Liver (tissue), 9 donors: Measurements from ENCODE around the gene TERT. TPM values are rescaled to one million over a fixed set of nuclear protein-coding genes. Genes with fewer than 3 reads are reported as not detected.

ENCODE experiments used
- DNase-seq: peaks from one replicate; pipeline ENCODE4 v3.0.0-alpha.2; 2017; ENCODE audit warnings: low spot score
- H3K27ac ChIP-seq, 2 donors: one replicate each; pipeline ENCODE4 v1.7.0; 2013; ENCODE audit warnings: inconsistent platforms in 2 of 2, low read length in 2 of 2, control low read depth in 1 of 2, low read depth in 1 of 2, mild to moderate bottlenecking in 1 of 2
- H3K27me3 ChIP-seq, 4 donors: one replicate each; pipeline versions ENCODE4 v1.6.1 to v1.7.0; 2013; ENCODE audit warnings: low read length in 3 of 4, inconsistent platforms in 1 of 4, mild to moderate bottlenecking in 1 of 4, moderate library complexity in 1 of 4; ENCODE audit not compliant: control insufficient read depth in 4 of 4, insufficient read depth in 4 of 4
- H3K36me3 ChIP-seq, 4 donors: one replicate each; pipeline versions ENCODE4 v1.6.1 to v1.7.0; 2013; ENCODE audit warnings: low read length in 3 of 4, mild to moderate bottlenecking in 3 of 4, low read depth in 1 of 4, moderate library complexity in 1 of 4; ENCODE audit not compliant: control insufficient read depth in 4 of 4, insufficient read depth in 3 of 4
- H3K4me1 ChIP-seq, 4 donors: one replicate each; pipeline versions ENCODE4 v1.6.1 to v1.7.0; 2013; ENCODE audit warnings: low read length in 3 of 4, mild to moderate bottlenecking in 3 of 4, moderate library complexity in 1 of 4; ENCODE audit not compliant: control insufficient read depth in 4 of 4, insufficient read depth in 4 of 4
- H3K4me3 ChIP-seq, 3 donors: one replicate each; pipeline versions ENCODE4 v1.6.1 to v1.7.0; 2013; ENCODE audit warnings: low read length in 3 of 3, control low read depth in 1 of 3, low read depth in 1 of 3, mild to moderate bottlenecking in 1 of 3
- H3K9ac ChIP-seq, 2 donors: one replicate each; pipeline ENCODE4 v1.7.0; 2013; ENCODE audit warnings: low read length in 2 of 2, mild to moderate bottlenecking in 2 of 2, moderate library complexity in 2 of 2, control low read depth in 1 of 2, low read depth in 1 of 2
- H3K9me3 ChIP-seq, 4 donors: one replicate each; pipeline versions ENCODE4 v1.6.1 to v1.7.0; 2013; ENCODE audit warnings: low read length in 3 of 4; ENCODE audit not compliant: control insufficient read depth in 4 of 4
- EGR1 ChIP-seq, 2 donors: IDR thresholded peaks; 2 replicates each; pipeline ENCODE4 v1.6.1; 2016 to 2018; ENCODE audit warnings: antibody characterized with exemption in 2 of 2, low read depth in 2 of 2
- FOXA1 ChIP-seq: IDR thresholded peaks from 2 replicates; pipeline ENCODE4 v1.6.1; 2016; ENCODE audit warnings: antibody characterized with exemption
- GABPA ChIP-seq, 2 donors: IDR thresholded peaks in 1 of 2; conservative IDR thresholded peaks in 1 of 2; 2 replicates each; pipeline ENCODE4 v1.6.1; 2016; ENCODE audit warnings: antibody characterized with exemption in 2 of 2, mild to moderate bottlenecking in 1 of 2, moderate library complexity in 1 of 2
- HNF4A ChIP-seq, 2 donors: conservative IDR thresholded peaks; 2 replicates each; pipeline ENCODE4 v1.6.1; 2016; ENCODE audit warnings: antibody characterized with exemption in 2 of 2, mild to moderate bottlenecking in 2 of 2
- HNF4G ChIP-seq: IDR thresholded peaks from 2 replicates; pipeline ENCODE4 v1.6.1; 2016; ENCODE audit warnings: antibody characterized with exemption
- MAX ChIP-seq: IDR thresholded peaks from 2 replicates; pipeline ENCODE4 v1.6.1; 2016; ENCODE audit warnings: antibody characterized with exemption
- RAD21 ChIP-seq, 2 donors: IDR thresholded peaks; 2 replicates each; pipeline ENCODE4 v1.6.1; 2016; ENCODE audit warnings: antibody characterized with exemption in 2 of 2, mild to moderate bottlenecking in 2 of 2
- SP1 ChIP-seq: IDR thresholded peaks from 2 replicates; pipeline ENCODE4 v1.6.1; 2018; ENCODE audit warnings: antibody characterized with exemption, mild to moderate bottlenecking
- YY1 ChIP-seq: IDR thresholded peaks from 2 replicates; pipeline ENCODE4 v1.6.1; 2016; ENCODE audit warnings: antibody characterized with exemption, mild to moderate bottlenecking
- ZBTB33 ChIP-seq: IDR thresholded peaks from 2 replicates; pipeline ENCODE4 v1.6.1; 2016; ENCODE audit warnings: antibody characterized with exemption
- WGBS: extraction: QIAGEN DNeasy Blood & Tissue Kit; methylation state at CpG from one replicate; pipeline ENCODE4 v1.1.7; 2013; 5-methylcytosine and 5-hydroxymethylcytosine counted together
- polyA plus RNA-seq, 2 donors: library from polyadenylated mRNA; stranded (reverse) in 1 of 2; unstranded in 1 of 2; fragments of 200-250 nt in 1 of 2; fragments of >200 nt in 1 of 2; fragmentation: Nextera tagmentation in 1 of 2; extraction: Ambion mirVana in 1 of 2; gene quantifications; one replicate each; pipeline versions ENCODE4 v1.2.1 to v1.2.3, GENCODE V29; 2013 to 2015
- total RNA-seq, 2 donors: library from RNA; depleted of rRNA; stranded (reverse); fragments of >200 nt; gene quantifications; one replicate each; pipeline ENCODE4 v1.2.3, GENCODE V29; 2014
- TF ChIP-seq, protein P1 (sequence below): IDR thresholded peaks from 2 replicates; pipeline ENCODE4 v1.6.1; 2016; ENCODE audit warnings: antibody characterized with exemption, mild to moderate bottlenecking
- TF ChIP-seq, protein P2 (sequence below): IDR thresholded peaks from 2 replicates; pipeline ENCODE4 v1.6.1; 2016; ENCODE audit warnings: antibody characterized with exemption
- donor health status: healthy.
- donor health status: healthy.
- donor health status: healthy.
- donor health status: healthy.
- donor health status: healthy.

TERT gene
- total and polyA plus RNA-seq, 4 donors, result 0.14 TPM; not detected in 3

GRCh38 chr5:1288439-1289335, 6.2 kb downstream of the TERT start:
- no peak overlapping the region for H3K9ac ChIP-seq
- no peaks in the 10 kb centered on the region for H3K4me1 ChIP-seq
- H3K27ac ChIP-seq, result no peak overlapping the region
- 92% methylated on average over 37 of the region's 37 CpGs for WGBS
- H3K9me3 ChIP-seq, result no peaks in the 10 kb centered on the region
- DNase-seq, result no peak
- no peaks in the 10 kb centered on the region for H3K27me3 ChIP-seq
- no peak overlapping the region for H3K4me3 ChIP-seq
- TF ChIP-seq ZBTB33, result no peak
- TF ChIP-seq HNF4G, result no peak
- H3K36me3 ChIP-seq, result no peaks in the 10 kb centered on the region

DNA sequence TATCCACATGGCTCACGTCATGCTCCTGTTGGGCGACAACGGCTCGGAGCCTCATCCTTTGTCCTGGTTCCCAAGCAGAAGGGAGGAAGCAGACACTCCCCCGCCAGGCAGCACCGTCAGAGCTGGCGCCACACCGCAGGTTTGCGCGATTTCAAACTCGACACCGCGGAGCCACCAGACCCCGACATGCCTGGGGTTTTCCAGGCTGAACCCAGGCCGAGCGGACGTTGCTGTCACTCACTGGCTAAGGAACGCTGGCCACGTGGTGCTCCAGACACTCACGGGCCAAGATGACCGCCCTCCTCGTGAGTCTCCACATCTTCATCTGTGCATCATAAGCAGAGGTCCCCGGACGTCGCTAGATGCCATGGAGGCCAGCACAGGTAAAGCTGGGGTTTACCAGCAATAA, 9.0 kb downstream of the TERT start:
- DNase-seq, result peak; percentile 19

More for the DNA sequence above, 9.0 kb downstream of the TERT start:
- WGBS, result 94% methylated on average over 25 of the region's 25 CpGs
- no peaks in the 10 kb centered on the region for H3K9me3 ChIP-seq
- H3K36me3 ChIP-seq, result no peaks in the 10 kb centered on the region
- no peak overlapping the region for H3K9ac ChIP-seq
- no peaks in the 10 kb centered on the region for H3K4me1 ChIP-seq
- no peak overlapping the region for H3K4me3 ChIP-seq
- no peaks in the 10 kb centered on the region for H3K27me3 ChIP-seq
- TF ChIP-seq FOXA1, result no peak
- TF ChIP-seq RAD21 (IDR thresholded peaks at IDR 0.05), result no peak
- TF ChIP-seq GABPA (IDR thresholded peaks at IDR 0.05 in 1 of 2, conservative IDR thresholded peaks at IDR 0.05 in 1 of 2), result no peak
- no peak for TF ChIP-seq HNF4A (conservative IDR thresholded peaks at IDR 0.05)
- TF ChIP-seq, protein P1, sequence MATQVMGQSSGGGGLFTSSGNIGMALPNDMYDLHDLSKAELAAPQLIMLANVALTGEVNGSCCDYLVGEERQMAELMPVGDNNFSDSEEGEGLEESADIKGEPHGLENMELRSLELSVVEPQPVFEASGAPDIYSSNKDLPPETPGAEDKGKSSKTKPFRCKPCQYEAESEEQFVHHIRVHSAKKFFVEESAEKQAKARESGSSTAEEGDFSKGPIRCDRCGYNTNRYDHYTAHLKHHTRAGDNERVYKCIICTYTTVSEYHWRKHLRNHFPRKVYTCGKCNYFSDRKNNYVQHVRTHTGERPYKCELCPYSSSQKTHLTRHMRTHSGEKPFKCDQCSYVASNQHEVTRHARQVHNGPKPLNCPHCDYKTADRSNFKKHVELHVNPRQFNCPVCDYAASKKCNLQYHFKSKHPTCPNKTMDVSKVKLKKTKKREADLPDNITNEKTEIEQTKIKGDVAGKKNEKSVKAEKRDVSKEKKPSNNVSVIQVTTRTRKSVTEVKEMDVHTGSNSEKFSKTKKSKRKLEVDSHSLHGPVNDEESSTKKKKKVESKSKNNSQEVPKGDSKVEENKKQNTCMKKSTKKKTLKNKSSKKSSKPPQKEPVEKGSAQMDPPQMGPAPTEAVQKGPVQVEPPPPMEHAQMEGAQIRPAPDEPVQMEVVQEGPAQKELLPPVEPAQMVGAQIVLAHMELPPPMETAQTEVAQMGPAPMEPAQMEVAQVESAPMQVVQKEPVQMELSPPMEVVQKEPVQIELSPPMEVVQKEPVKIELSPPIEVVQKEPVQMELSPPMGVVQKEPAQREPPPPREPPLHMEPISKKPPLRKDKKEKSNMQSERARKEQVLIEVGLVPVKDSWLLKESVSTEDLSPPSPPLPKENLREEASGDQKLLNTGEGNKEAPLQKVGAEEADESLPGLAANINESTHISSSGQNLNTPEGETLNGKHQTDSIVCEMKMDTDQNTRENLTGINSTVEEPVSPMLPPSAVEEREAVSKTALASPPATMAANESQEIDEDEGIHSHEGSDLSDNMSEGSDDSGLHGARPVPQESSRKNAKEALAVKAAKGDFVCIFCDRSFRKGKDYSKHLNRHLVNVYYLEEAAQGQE, result no peak
- no peak for TF ChIP-seq MAX
- TF ChIP-seq YY1, result no peak
- TF ChIP-seq ZBTB33, result no peak
- no peak for TF ChIP-seq EGR1 (IDR thresholded peaks at IDR 0.05; ENCODE audit: low read depth in 2 of 2)
- TF ChIP-seq, protein P2, sequence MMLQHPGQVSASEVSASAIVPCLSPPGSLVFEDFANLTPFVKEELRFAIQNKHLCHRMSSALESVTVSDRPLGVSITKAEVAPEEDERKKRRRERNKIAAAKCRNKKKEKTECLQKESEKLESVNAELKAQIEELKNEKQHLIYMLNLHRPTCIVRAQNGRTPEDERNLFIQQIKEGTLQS, result no peak
- no peak for TF ChIP-seq HNF4G
- no peak for TF ChIP-seq SP1
- H3K27ac ChIP-seq, result no peak overlapping the region
